Activated CD8-positive, alpha-beta T cell treated with anti-CD3 and anti-CD28 coated beads, Interleukin-2, amount 10 ng/mL, durations not matched to agents 7 days and 5 days (primary cell): ENCODE results near the gene TOP1. TPM values are rescaled to one million over a fixed set of nuclear protein-coding genes. Genes with fewer than 3 reads are reported as not detected.

Source experiments
- ATAC-seq: fragments of 150-1000 bp; cut with Tn5 transposase; one replicate; pipeline ENCODE4 v1.10.0; 2021; ENCODE audit warnings: moderate library complexity
- CTCF ChIA-PET: fragments of 350-600 bp; sonication (Branson Sonifier 250); formaldehyde crosslinking; loops from one replicate; lab custom pipeline; 2021; ENCODE audit warnings: antibody characterized with exemption; lab: Charles Lee
- POLR2A ChIA-PET: fragments of 350-600 bp; sonication (Branson Sonifier 250); formaldehyde crosslinking; loops from one replicate; lab custom pipeline; 2021; ENCODE audit warnings: antibody characterized with exemption; lab: Charles Lee
- DNase-seq: peaks from one replicate; pipeline ENCODE4 v3.0.0-alpha.2; 2020
- H3K27ac Mint-ChIP-seq: one replicate; pipeline ENCODE4 v1.8.0; 2021; ENCODE audit warnings: mild to moderate bottlenecking, mixed read lengths
- H3K27me3 Mint-ChIP-seq: one replicate; pipeline ENCODE4 v1.8.0; 2021; ENCODE audit warnings: low read depth, mixed read lengths
- H3K36me3 Mint-ChIP-seq: one replicate; pipeline ENCODE4 v1.8.0; 2021; ENCODE audit warnings: low read depth, mixed read lengths
- H3K4me1 Mint-ChIP-seq: one replicate; pipeline ENCODE4 v1.8.0; 2021; ENCODE audit warnings: low read depth, mixed read lengths
- H3K4me3 Mint-ChIP-seq: one replicate; pipeline ENCODE4 v1.8.0; 2021; ENCODE audit warnings: mild to moderate bottlenecking, mixed read lengths
- H3K9me3 Mint-ChIP-seq: one replicate; pipeline ENCODE4 v1.8.0; 2022; ENCODE audit warnings: mixed read lengths; ENCODE audit not compliant: insufficient read depth
- total RNA-seq, 2 experiments: library from RNA; stranded (reverse); gene quantifications; one replicate each; pipeline ENCODE4 v1.2.3, GENCODE V29; 2021

TOP1 gene
- total RNA-seq, 2 experiments from 2014 or later = 89.1 to 91.5 TPM

GRCh38 chr20:41047975-41048305 lies 19.3 kb downstream of the TOP1 start:
- no peak for DNase-seq
- no peaks in the 10 kb centered on the region for H3K27me3 Mint-ChIP-seq
- CTCF ChIA-PET = interaction anchor here (0.8 to 10.4 kb wide), 12 partner anchors 9 to 87 kb away, joined by 3 to 141 read pairs (median 10); partner anchors contain the start of gene TOP1
- H3K27ac Mint-ChIP-seq = peak overlapping the region; percentile 89
- H3K4me1 Mint-ChIP-seq = peaks cover 87% of the 10 kb centered on the region
- peak; percentile 55 for ATAC-seq
- peak overlapping the region; percentile 77 for H3K4me3 Mint-ChIP-seq
- POLR2A ChIA-PET = interaction anchor here (0.6 to 1.1 kb wide), 2 partner anchors 10 to 109 kb away, joined by 3 to 5 read pairs; no protein-coding TSS in a partner anchor
- no peaks in the 10 kb centered on the region for H3K9me3 Mint-ChIP-seq
- H3K36me3 Mint-ChIP-seq = peaks cover 32% of the 10 kb centered on the region

GRCh38 chr20:41048461-41049301 lies 20.1 kb downstream of the TOP1 start:
- H3K27ac Mint-ChIP-seq = peak overlapping the region; percentile 89
- ChIA-PET POLR2A (interaction anchor here (1.0 kb wide), 1 partner anchor 12 kb away, joined by 3 read pairs; no protein-coding TSS in a partner anchor), CTCF (interaction anchor here (0.8 to 10.4 kb wide), 9 partner anchors 8 to 80 kb away, joined by 3 to 141 read pairs (median 11); partner anchors contain the start of gene TOP1)
- peak; percentile 57 for ATAC-seq
- H3K4me1 Mint-ChIP-seq = peaks cover 86% of the 10 kb centered on the region
- DNase-seq = no peak
- H3K4me3 Mint-ChIP-seq = peak overlapping the region; percentile 77
- no peaks in the 10 kb centered on the region for H3K27me3 Mint-ChIP-seq
- H3K9me3 Mint-ChIP-seq = no peaks in the 10 kb centered on the region
- H3K36me3 Mint-ChIP-seq = peaks cover 32% of the 10 kb centered on the region

GRCh38 chr20:41049451-41049850 lies 20.8 kb downstream of the TOP1 start:
- POLR2A ChIA-PET = interaction anchor here (1.0 kb wide), 1 partner anchor 12 kb away, joined by 3 read pairs; no protein-coding TSS in a partner anchor
- H3K4me3 Mint-ChIP-seq = peak overlapping the region; percentile 77

GRCh38 chr20:41050361-41051008 lies 21.9 kb downstream of the TOP1 start:
- ChIA-PET CTCF (interaction anchor here (0.7 to 10.4 kb wide), 12 partner anchors 10 to 192 kb away, joined by 3 to 141 read pairs (median 4); no protein-coding TSS in a partner anchor), POLR2A (no interaction called here)
- Mint-ChIP-seq H3K36me3 (peaks cover 40% of the 10 kb centered on the region), H3K4me1 (peaks cover 89% of the 10 kb centered on the region), H3K27me3 (no peaks in the 10 kb centered on the region), H3K9me3 (no peaks in the 10 kb centered on the region), H3K27ac (no peak overlapping the region), H3K4me3 (no peak overlapping the region)
- ATAC-seq (no peak), DNase-seq (no peak)

More at GRCh38 chr20:41049451-41049850, 20.8 kb downstream of the TOP1 start:
- peaks cover 86% of the 10 kb centered on the region for H3K4me1 Mint-ChIP-seq
- H3K27ac Mint-ChIP-seq = peak overlapping the region; percentile 89
- peaks cover 35% of the 10 kb centered on the region for H3K36me3 Mint-ChIP-seq
- no peaks in the 10 kb centered on the region for H3K9me3 Mint-ChIP-seq
- DNase-seq = no peak
- H3K27me3 Mint-ChIP-seq = no peaks in the 10 kb centered on the region
- no peak for ATAC-seq
- CTCF ChIA-PET = interaction anchor here (0.9 to 10.4 kb wide), 9 partner anchors 9 to 193 kb away, joined by 3 to 141 read pairs (median 4); no protein-coding TSS in a partner anchor

- Mint-ChIP-seq H3K36me3 (peaks cover 46% of the 10 kb centered on the region), H3K27me3 (no peaks in the 10 kb centered on the region), H3K4me3 (peak overlapping the region; percentile 11), H3K4me1 (peaks cover 89% of the 10 kb centered on the region), H3K27ac (peak overlapping the region; percentile 9), H3K9me3 (no peaks in the 10 kb centered on the region)
- ChIA-PET POLR2A (interaction anchor here (0.7 to 0.9 kb wide), 2 partner anchors 23 to 24 kb away, joined by 3 read pairs; partner anchors contain the start of gene TOP1), CTCF (interaction anchor here (0.7 to 10.4 kb wide), 7 partner anchors 20 to 84 kb away, joined by 3 to 141 read pairs (median 5); no protein-coding TSS in a partner anchor)
- DNase-seq (no peak), ATAC-seq (no peak)
These were observed 22.6 kb downstream of the TOP1 start for GRCh38 chr20:41051009-41051825.

GRCh38 chr20:41052742-41053419 lies 24.3 kb downstream of the TOP1 start:
- ChIA-PET POLR2A (interaction anchor here (0.7 kb wide), 1 partner anchor 18 kb away, joined by 3 read pairs; no protein-coding TSS in a partner anchor), CTCF (interaction anchor here (0.8 to 10.4 kb wide), 4 partner anchors 9 to 63 kb away, joined by 3 to 141 read pairs (median 6); no protein-coding TSS in a partner anchor)
- ATAC-seq = no peak
- no peak for DNase-seq
- Mint-ChIP-seq H3K27ac (no peak overlapping the region), H3K27me3 (no peaks in the 10 kb centered on the region), H3K9me3 (no peaks in the 10 kb centered on the region), H3K36me3 (peaks cover 48% of the 10 kb centered on the region), H3K4me3 (no peak overlapping the region), H3K4me1 (peaks cover 77% of the 10 kb centered on the region)

- no peak overlapping the region for H3K27ac Mint-ChIP-seq
- DNase-seq (no peak), ATAC-seq (no peak)
- H3K4me3 Mint-ChIP-seq = no peak overlapping the region
- no peaks in the 10 kb centered on the region for H3K27me3 Mint-ChIP-seq
- POLR2A ChIA-PET = no interaction called here
- H3K36me3 Mint-ChIP-seq = peaks cover 53% of the 10 kb centered on the region
- no peaks in the 10 kb centered on the region for H3K9me3 Mint-ChIP-seq
- peaks cover 70% of the 10 kb centered on the region for H3K4me1 Mint-ChIP-seq
- CTCF ChIA-PET = interaction anchor here (1.0 to 10.4 kb wide), 3 partner anchors 64 to 285 kb away, joined by 4 to 141 read pairs (median 4); no protein-coding TSS in a partner anchor
These were observed 25.6 kb downstream of the TOP1 start for GRCh38 chr20:41054070-41054846.

- no peak overlapping the region for H3K27ac Mint-ChIP-seq
- no peak for ATAC-seq
- peaks cover 64% of the 10 kb centered on the region for H3K4me1 Mint-ChIP-seq
- H3K27me3 Mint-ChIP-seq = no peaks in the 10 kb centered on the region
- no peaks in the 10 kb centered on the region for H3K9me3 Mint-ChIP-seq
- ChIA-PET CTCF (interaction anchor here (1.0 to 1.2 kb wide), 2 partner anchors 64 to 285 kb away, joined by 4 read pairs; no protein-coding TSS in a partner anchor), POLR2A (no interaction called here)
- H3K36me3 Mint-ChIP-seq = peaks cover 52% of the 10 kb centered on the region
- DNase-seq = no peak
- H3K4me3 Mint-ChIP-seq = no peak overlapping the region
These were observed 26.2 kb downstream of the TOP1 start for GRCh38 chr20:41054847-41055230.

- CTCF ChIA-PET = interaction anchor here (0.9 kb wide), 1 partner anchor 65 kb away, joined by 3 read pairs; no protein-coding TSS in a partner anchor
- no peak for ATAC-seq
- POLR2A ChIA-PET = no interaction called here
- Mint-ChIP-seq H3K27me3 (no peaks in the 10 kb centered on the region), H3K4me3 (no peak overlapping the region), H3K9me3 (no peaks in the 10 kb centered on the region), H3K36me3 (peaks cover 50% of the 10 kb centered on the region), H3K4me1 (peaks cover 55% of the 10 kb centered on the region), H3K27ac (peak overlapping the region; percentile 3)
- no peak for DNase-seq
These were observed 27.1 kb downstream of the TOP1 start for GRCh38 chr20:41055679-41056078.
